ENCODE measurements around the gene RGS16.

GRCh38 chr1:182615468-182616129, 11.4 kb upstream of the RGS16 start:
- TF ChIP-seq CTCF (IDR thresholded peaks at IDR 0.05) (no peak), POLR2A (IDR thresholded peaks at IDR 0.05) (no peak), POLR2AphosphoS5 (IDR thresholded peaks at IDR 0.05) (peak in 1 of 3 donors; percentile 25), EP300 (IDR thresholded peaks at IDR 0.05) (no peak)

All from stomach (tissue), 4 donors.